ENCODE results near the gene SPON1.
"Not testable (repeated sequence)": the region's sequence is repeated elsewhere in the genome, so short reads cannot be mapped to it uniquely, and the experiment has no call there.

Gene SPON1

DNA sequence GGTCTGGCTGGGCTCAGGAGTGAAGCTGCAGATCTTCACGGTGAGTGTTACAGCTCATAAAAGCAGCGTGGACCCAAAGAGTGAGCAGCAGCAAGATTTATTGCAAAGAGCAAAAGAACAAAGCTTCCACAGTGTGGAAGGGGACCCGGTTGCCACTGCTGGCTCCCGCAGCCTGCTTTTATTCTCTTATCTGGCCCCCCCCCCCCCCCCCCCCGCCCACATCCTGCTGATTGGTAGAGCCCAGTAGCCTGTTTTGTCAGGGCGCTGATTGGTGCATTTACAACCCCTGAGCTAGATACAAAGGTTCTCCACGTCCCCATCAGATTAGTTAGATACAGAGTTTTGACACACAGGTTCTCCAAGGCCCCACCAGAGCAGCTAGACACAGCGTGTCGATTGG lies 128.1 kb downstream of the SPON1 start:
- DNase-seq: not testable (repeated sequence)

DNA sequence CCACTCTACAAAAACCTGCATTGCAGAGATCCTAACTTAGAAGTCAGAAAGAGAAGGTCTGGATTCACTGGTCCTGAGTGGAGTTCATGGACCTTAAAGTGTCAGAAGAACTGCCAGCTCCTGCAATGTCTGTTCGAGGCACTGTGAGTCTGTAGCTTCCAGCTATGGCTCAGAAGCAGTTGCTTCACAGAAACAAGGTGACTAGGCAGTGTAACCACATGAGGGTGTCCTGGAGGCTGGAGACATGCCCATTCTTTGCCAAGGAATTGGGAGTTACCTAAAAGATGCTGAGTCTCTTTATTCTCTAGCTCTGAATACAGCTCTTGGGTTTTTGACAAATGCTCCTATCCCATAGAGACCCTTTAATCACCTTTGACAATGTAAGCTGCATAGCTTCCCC lies 130.5 kb downstream of the SPON1 start:
- DNase-seq: no peak

DNA sequence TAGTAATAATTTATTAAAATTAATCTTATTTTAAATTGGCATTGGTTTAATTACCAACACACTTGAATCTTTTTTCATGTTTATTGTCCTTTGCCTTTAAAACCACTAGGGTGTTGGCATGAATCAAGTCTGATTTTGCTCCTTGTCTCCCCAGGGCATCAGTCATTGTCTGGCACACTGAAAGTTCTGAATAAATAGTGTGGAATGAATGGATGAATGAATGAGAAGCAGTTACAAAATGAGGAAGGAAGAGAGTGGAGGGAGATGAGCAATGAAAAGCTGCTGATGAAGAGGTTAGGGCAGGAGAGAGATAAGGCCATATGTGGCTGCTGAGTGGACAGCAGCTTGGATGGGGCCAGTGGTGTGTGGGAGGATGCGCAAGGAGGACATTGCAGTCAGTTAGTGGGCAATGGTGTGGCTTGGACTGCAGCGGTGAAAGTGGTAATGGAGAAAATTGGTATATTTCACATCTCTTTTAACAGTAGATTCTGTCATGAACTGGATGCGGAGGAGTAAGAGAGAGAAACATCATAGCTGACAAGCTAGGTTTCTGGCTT lies 132.0 kb downstream of the SPON1 start:
- DNase-seq: no peak

DNA sequence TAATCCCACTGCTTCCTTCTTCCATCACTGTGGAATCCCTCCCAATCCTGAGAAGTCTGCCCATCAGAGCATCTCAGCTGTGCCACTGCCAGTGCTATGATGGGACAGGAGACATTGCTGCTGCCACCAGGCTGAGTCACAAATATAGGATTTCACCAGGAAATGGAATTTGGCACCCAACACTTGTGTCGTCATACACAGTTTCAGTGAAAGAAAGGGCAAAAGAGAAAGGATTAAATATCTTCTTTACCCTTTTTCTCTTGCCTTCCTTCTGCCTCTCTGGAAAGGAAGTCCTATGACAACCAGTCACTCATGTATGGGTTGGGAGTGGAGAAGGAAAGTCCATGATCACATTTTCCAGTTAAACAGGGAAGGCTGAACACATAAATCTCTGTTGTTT lies 133.4 kb downstream of the SPON1 start:
- no peak for DNase-seq

DNA sequence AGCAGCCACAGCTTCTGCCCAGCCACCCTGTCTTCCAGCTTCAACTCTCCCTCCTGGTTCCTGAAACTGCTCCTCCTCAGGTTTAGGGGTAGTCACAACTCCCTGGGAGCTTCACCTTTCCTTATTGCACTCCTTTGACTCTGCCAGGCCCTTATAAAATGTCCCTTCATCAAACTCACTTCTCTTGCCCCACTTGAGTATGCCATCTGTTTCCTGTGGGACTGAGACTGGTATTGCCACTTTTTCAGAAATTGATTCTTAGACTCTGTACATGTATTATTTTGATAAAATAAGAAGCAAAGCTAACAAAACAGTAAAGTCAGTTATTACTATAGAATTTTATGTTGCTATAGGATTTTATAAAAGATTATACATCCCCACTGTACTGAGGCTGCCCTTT lies 134.1 kb downstream of the SPON1 start:
- no peak for DNase-seq

DNA sequence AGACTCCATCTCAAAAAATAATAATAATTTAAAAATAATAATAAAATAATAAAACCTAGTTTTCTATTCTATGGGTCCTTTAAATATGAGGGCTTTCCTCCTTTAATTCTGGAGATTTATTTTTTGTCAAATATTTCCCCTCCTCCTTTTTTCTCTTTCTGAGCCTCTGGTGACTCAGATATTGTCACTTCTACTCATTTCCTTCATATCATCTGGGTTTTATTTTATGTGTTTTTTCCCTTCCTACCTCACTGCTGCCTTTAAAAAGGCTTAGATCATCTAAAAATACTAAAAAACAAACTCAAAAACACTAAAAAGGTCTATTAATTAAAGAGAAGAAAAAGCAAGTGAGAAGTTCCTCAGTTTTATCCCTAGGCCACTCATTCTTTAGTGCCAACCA lies 138.9 kb downstream of the SPON1 start:
- DNase-seq: no peak

DNA sequence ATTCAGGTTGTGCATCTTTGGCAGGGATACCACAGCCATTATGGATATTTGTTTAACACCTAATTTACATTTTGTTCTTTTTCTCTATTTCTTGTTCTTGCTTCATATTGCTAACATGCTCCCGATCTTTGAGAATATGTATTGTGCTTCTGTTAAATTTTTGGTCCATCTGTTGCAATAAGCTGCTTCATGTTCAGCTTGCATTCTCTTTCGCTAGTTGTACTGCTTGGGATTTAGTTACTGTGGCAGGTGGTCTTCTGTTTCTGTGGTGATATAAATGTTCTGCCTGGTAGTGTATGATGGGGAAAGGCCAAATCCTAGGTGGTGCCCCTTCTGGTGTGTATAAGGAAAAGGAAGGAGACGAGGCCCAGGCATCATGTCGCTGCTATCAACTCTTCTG lies 140.2 kb downstream of the SPON1 start:
- no peak for DNase-seq

DNA sequence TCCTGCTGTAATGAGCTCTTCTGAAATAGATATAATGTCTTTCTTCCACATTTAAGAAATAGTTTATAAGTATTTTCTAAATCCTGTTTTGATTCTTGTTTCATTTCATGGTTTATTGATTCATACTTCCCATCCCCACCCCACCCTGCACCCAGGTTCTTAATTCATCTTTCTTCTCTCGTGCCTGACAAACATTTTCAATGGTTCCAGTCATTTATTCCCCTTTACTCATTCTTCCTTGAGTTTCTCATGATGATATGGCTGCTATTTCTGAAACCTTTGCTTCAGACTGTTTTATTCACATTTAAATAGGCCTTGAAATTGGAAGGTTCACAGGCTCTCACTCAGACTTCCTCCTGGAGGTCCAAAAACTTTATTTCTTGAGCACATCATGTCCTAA lies 142.9 kb downstream of the SPON1 start:
- no peak for DNase-seq

DNA sequence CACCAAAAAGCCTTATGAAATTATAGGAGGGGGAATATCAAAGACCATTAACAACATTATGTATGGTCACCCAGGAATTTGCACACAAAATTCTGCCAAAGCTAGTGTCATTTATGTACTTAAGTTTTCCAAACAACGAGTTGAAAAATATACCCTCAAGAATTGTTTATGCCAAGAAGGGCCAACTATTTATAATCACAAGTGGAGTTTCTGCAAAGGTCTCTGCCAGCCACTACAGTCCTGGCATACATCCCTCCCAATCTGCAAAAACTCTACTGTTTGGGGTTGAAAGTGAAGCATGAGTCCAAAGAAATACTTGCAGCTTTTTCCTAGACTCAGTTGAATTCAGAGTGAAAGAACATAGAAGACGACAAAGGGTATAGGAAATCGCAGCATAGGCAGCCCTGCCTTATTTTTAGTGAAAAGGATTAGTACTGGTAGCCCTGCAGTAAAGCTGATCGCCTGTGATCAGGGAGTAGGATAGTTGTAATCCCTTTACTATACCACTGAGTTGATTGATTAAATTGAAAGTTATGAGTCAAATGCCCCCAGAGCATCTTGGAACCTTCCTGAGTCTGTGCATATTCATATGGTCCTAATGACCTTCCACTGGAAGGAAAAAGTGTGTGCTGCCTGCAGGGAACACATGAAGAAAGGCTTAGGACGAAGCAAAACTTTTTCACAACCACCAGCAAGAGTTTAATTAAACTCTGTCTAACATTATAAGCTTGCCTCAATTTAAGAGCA lies 144.0 kb downstream of the SPON1 start:
- no peak for DNase-seq

DNA sequence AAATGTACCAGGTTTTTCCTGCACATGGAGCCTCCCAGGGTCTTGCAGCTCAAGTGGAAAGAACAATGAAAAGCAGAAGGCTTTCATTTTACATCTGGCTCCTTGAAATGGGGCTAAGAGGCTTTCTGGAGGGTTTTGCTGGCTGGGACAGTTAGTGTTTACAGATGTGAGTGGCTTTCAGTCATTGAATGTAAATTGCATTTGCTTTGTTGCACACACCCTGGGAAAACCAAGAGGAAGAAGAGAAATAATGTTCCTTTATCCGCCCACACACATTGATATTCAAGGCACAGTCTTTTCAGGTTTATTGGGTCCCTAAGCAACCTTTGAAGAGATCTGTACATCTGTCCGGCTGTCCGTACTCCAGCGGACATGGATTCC lies 144.5 kb downstream of the SPON1 start:
- DNase-seq: no peak

DNA sequence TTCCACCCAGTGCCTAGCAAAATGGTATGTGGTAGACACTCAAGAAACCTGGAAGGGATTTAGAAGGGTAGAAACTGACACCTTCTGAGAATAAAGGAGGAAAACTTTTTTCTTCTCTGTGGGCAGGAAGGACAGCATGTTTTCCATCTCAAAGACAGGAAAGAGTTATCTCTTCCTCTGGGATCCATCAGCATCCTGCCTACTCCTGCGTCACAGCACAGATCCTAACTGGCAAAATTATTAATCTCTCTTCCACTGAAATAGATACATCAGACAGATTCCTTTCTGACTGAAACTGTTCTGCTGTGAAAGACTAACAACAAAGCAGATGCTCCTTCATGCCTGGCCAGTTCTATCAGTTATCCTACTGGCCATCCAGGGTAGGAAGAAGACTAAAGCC lies 147.2 kb downstream of the SPON1 start:
- DNase-seq: no peak

DNA sequence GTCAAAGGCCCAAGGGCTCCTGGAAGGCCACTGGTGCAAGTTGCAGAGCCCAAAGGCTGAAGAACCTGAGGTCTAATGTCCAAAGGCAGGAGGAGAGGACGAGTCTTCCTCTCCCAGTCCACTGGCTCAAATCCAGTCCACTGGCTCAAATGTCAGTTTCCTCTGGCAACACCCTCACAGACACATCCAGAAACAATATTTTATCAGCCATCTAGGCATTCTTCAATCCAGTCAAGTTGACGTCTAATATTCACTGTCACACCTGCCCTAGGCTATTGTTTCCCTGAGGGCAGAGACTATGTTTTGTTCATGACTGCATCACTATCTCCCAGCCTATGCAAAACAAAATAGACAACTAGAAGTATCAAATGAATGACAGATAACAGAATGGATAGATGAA lies 148.1 kb downstream of the SPON1 start:
- DNase-seq: no peak

DNA sequence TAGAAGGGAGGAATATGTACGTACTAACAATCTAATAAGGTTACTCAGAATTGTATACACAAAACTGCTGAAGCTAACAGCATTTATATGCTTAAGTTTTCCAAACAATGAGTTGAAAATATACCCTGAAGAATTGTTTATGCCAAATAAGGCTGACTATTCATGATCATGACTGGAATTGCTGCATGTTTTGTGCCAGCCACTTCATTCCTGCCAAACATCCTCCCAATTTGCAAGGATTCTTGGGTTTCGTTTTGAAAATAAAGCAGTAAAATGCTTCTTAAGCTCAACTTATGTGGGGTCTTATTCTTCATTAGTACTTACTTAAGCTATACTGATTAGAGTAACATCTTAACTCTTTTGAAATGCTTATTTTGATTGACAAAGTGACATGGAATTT lies 149.0 kb downstream of the SPON1 start:
- no peak for DNase-seq

DNA sequence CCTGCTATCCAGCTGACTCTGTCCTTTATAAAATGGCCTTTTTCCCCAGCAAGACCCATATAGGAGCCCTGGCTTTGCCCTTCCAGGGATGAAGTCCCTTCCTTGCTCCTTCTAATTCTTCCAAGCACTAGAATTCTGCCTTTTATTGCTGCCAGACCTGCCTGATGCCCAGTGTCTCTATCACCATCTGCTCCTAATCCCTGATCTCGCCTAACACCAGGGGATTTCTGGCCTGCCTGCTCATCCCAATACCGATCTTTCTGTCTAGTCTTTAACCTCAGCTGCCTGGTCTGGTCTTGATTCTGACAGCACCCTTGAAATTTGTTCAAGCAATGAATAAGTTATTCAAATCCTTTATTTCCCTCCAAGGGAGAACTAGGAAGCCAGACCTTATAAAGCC lies 150.2 kb downstream of the SPON1 start:
- no peak for DNase-seq

DNA sequence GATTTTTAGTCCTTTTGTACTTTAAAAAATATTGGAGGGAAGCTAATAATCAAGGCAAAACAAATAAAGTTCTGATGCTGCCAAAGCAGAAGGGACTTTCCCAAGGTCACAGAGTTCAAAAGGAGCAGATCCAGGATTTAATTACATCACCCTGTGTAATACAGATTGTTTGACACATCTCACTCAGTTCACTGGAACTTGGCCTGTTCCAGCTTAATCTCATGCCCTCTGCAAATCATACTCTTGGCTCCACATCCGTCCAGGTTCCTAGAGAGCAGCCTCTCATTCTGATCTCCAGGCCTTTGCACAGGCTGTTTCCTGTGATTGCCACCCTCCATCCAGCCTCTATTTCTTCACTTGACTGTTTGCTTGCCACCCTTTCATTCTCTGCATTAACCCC lies 151.7 kb downstream of the SPON1 start:
- DNase-seq: no peak

DNA sequence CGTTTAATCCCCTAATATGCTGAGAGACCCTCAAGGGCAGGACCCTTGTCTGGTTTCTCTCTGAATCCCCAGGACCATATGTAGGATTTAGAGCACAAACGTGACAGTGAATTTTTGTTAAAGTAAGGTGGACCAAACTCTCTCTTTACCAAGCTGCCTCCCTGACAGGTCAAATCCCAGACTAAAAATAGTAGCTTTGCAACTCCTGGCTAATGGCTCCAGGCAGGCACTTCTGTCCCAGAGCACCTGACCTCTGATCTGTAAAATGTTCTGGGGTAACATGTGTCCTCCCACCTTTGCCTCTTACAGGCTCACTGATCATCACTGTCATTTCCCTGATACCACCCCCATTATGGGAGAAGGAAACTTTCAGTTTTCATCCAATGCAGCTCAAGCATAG lies 152.3 kb downstream of the SPON1 start:
- no peak for DNase-seq

DNA sequence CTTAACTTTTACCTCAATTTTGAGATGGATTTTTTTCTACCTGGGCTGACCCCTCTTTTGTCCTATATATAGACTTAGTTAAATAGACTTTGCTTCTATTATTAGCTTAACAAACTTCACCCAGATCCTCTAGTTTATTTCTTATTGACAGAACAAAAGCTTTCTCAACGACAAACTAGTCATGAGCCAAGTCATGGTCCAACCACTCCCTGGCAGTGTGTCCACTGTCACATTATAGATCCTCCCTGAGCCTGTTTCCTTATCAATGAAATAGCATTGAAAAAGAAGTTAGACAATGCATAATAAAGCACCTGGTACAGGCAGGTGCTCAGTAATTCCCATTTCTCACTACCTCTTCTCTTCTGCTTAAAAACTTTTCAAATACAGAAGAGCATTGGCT lies 155.1 kb downstream of the SPON1 start:
- no peak for DNase-seq

DNA sequence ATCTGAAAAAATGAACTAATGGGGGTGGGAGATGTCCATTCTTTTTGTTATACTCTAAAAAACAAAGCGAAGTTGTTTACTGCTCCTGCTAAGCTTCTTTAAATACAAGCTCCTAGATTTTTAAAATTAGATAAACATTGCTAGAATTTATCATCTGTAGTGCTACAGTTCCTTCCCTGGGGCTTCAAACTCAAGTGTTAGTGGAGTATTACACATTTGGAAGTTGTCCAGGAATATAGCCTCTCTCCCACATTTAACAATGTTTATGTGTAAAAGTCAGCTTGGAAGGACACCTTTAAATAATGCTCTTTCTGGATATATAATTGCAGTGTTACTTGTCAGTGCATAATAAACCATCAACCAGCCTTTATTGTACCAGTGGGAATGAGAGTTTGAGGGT lies 155.5 kb downstream of the SPON1 start:
- DNase-seq: no peak

DNA sequence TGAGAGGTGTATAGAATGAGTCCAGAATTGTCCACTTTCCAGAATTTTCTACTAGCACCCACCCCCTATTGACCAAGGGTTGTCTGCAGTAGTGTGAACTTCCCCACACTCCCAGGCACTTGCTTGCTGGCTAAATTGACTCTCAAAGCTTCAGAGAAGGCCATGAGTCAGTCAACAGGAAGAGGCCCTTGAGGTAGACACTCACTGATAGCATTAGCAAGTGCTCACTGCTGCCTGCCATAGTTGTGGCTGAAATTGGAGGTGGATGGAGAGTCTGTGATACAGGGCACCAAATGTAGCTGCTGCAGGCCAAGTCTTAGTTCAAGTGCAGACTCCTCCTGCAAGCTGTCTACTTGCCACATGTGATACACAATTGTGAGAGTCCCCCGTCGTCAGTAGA lies 156.8 kb downstream of the SPON1 start:
- no peak for DNase-seq

DNA sequence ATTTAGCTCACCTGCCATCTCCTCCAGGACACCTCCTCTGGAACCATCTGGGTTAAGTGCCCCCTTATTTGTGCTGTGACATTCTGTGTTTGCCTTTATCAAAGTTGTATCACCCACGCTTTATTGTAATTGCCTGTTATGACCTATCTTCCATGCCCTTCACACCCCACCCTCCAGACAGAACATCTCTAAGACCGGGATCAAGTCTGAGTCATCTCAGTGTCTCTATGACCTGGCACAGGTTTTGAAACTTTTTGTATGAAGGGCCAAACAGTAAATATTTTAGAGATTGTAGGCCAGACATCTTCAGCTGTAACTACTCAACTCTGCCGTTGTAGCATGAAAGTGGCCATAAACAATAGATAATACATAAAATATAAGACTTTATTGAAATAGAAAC lies 161.8 kb downstream of the SPON1 start:
- no peak for DNase-seq

DNA sequence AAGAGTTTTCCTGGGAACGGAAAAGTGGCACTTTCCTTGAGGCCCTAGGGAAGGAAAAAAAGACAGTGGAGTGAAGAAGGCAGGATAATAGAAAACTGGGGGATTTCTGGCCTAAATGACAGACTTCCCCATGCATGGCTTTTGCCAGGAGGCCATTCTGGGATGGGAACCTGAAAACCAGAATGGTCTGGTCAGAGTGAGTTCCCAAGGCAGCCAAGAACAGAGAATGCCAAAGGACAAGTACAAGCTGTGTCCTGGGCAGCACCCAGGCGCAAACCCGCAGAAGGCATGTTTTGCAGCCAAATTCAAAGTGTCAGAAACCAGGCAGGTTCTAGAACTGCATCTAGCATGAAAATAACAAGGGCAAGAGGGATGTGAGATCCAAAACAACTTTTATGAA lies 162.4 kb downstream of the SPON1 start:
- no peak for DNase-seq

DNA sequence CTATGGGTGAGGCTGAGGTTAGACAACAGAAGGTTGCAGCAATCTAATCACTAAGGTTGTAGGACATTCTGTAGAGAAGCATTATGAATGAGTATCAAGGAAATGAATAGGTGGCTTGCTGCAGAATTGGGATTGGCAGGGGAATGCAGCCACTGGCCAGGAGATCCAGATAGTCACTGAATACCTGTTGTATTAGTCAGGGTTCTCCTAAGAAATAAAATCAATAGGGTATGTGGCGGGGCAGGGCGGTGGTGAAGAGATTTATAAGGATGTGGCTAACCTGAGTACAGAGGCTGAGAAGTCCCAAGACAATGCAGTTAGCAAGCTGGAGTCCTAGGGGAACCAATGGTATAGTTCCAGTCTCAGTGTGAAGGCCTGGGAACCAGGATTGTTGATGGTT lies 163.0 kb downstream of the SPON1 start:
- DNase-seq: no peak

DNA sequence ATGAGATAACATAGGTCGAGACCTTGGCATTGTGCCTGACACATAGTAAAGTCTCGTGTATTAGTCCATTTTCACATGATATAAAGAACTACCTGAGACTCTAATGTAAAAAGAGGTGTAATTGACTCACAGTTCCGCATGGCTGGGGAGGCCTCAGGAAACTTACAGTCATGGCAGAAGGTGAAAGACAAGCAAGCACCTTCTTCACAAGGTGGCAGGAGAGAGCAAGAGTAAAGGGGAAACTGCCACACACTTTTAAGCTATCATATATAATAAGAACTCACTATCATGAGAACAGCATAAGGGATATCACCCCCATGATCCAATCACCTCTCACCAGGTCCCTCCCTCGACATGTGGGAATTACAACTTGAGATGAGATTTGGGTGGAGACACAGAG lies 165.2 kb downstream of the SPON1 start:
- no peak for DNase-seq

DNA sequence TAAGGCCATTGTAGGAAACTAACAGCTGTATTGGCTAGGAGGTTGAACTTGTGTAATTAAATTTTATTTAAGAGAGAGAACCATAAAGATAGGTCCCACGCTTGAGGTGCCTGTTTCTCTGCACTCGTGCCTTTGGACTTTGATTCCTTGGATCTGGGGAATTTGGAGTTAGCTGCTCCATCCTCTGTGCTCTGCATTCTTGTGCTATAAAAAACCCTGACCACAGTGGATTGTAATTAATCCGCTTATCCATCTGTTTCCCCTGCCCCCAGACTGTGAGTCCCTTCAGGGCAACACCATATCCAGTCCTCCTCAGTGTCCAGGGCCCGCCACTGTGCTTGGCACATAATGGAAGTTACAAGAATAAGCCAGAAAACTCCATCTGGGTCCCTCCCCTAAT lies 169.8 kb downstream of the SPON1 start:
- no peak for DNase-seq

DNA sequence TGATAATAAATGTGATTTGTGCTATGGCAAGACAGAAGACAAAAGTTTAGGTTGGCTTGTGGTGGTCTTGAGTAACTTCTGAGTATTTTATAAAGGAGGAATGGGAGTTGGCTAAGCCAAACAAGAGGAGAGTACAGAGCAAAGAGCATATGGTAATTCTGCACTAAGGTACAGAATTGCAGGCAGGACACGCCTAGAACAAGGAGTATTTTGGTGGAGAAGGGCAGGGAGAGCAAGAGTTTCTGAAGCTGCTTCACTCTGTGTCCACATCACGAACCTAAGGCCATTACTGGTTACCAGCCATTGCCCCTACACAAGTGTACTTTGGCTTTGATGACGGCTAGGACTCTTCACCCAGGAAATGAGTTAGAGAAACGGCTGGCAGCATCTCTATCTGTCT lies 170.9 kb downstream of the SPON1 start:
- no peak for DNase-seq

Measured in DMS79 treated with DMSO at 0.1 percent for 48 hours (cell line).